ENCODE measurements around the gene HECA.
A peak's percentile ranks its signal among the peaks of the same experiment; 100 is the strongest.
"Not testable (repeated sequence)": the region's sequence is repeated elsewhere in the genome, so short reads cannot be mapped to it uniquely, and the experiment has no call there.

HECA gene

GRCh38 chr6:139134817-139135577, at the start of gene HECA:
Gene HECA, plus strand, starts transcription at chr6:139135080. Its CDS starts 317 bp downstream, at chr6:139135397.
- peak; percentile 100 for DNase-seq

GRCh38 chr6:139091826-139092225, 43.1 kb upstream of the HECA start:
- no peak for DNase-seq

GRCh38 chr6:139099984-139100383, 34.9 kb upstream of the HECA start:
- DNase-seq, result no peak

GRCh38 chr6:139107051-139107450, 27.8 kb upstream of the HECA start:
- DNase-seq, result no peak

GRCh38 chr6:139108378-139108777, 26.5 kb upstream of the HECA start:
- no peak for DNase-seq

DNA sequence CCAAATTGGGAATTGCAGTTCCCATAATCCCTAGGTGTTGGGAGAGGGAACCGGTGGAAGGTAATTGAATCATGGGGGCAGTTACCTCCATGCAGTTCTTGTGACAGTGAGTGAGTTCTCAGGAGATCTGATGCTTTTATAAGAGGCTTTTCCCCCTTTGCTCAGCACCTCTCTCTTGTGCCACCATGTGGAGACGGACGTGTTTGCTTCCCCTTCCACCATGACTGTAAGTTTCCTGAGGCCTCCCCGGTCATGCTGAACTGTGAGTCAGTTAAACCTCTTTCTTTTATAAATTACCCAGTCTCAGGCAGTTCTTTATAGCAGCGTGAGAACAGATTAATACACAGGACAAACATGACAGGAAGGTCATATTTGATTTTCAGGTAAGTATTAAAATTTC, 25.3 kb upstream of the HECA start:
- DNase-seq, result peak; percentile 44 to 54

DNA sequence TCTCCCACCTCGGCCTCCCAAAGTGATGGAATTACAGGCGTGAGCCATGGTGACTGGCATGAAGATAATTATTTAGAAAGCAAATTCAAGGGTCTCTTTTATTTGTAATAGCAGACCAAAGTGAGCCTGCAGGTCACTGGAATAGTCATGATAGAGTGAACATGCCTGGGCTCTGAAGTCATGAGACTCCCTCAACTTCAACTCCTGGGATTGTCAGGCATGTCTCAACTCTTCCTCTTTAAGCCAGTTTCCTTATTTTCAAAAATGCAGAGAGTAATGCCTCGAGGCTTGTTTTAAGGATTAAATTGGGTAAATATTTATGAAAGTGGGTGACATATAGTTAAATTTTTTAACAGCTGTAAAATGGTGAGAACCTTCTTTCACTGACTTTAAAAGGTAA, 22.7 kb upstream of the HECA start:
- DNase-seq, result no peak

DNA sequence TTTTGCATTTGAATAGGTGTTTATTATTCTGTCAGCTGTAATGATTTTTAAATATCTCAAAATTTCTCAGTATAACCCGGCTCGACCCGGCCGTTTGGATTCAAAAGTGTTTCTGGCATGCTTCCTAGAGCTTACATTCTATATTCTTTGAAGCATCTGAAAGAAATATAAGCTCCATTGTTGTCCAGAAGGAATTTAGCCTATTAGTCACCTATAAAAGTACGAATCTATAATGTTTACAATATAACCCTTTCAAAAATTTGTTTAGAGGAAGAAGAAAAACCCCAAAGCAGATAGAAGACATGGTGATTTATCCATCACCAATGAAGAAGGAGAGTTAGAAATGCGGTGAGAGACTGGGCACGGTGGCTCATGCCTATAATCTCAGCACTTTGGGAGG, 22.3 kb upstream of the HECA start:
- no peak for DNase-seq

DNA sequence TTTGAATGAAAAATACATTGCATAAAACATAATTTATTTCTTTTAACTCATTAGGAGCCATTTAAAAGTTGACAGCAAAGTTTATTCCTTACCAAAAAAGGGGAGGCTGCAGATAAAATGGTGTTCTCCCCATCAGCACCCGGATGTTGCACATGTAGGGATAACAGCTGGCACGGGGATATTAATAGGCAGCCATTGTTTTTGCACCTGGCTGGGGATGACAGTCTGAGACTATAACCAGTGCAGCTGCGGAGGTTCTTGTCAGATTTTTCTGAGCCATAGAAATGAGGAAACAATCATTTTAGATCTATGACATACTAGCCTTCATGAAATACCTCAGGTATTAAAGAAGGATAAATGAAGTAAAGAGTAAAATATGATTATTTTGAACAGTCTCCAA, 20.1 kb upstream of the HECA start:
- no peak for DNase-seq

DNA sequence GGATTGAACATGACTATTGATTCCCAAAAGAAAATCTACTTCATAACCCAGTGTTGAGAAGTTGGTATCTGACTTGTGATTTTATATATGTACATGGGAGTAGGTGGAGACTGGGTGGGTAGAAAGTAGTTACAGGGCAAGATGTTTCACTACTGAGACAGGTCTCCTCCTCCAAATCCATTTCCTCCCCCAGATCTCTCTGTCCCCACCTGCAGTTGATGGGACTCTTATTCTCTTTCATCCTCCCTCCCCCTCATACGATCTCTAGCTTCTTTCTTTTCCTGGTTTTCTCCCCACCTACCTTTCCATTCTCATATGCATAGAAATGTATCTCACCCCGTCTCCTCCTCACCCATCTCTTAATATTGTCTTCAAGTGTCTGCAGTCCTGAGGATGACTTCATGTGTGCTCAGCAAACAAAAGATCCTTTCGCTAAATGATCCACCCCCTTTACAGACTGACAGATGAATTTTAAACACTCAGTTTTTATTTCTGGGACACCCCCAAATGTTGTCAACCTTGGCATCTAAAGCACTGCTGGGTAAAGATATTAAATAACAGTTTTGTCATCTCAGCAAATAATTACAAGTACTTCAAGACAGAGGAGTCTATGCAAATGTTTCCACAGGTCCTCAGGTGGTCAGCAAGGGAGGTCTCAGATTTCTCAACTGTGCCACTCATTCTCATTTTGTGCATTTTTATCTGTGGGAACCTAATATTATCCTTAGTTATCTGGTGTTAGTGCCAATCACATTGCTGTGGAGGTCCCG, 18.7 kb upstream of the HECA start:
- DNase-seq, result no peak

DNA sequence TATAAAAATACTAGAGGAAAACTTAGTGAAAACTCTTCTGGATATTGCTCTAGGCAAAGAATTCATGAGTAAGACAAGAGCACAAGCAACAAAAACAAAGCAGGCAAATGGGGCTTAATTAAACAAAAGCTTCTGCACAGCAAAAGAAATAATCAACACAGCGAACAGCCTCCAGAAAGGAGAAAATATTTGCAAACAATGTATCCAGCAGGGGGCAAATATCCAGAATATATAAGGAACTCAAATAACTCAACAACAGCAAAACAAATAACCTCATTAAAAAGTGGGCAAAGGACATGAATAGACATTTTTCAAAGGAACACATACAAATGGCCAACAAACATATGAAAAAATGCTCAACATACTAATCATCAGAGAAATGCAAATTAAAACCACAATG, 17.1 kb upstream of the HECA start:
- DNase-seq, result no peak

- no peak for DNase-seq
Measured at GRCh38 chr6:139119552-139119951, 15.3 kb upstream of the HECA start.

- DNase-seq, result not testable (repeated sequence)
Measured at GRCh38 chr6:139122823-139123222, 12.1 kb upstream of the HECA start.

DNA sequence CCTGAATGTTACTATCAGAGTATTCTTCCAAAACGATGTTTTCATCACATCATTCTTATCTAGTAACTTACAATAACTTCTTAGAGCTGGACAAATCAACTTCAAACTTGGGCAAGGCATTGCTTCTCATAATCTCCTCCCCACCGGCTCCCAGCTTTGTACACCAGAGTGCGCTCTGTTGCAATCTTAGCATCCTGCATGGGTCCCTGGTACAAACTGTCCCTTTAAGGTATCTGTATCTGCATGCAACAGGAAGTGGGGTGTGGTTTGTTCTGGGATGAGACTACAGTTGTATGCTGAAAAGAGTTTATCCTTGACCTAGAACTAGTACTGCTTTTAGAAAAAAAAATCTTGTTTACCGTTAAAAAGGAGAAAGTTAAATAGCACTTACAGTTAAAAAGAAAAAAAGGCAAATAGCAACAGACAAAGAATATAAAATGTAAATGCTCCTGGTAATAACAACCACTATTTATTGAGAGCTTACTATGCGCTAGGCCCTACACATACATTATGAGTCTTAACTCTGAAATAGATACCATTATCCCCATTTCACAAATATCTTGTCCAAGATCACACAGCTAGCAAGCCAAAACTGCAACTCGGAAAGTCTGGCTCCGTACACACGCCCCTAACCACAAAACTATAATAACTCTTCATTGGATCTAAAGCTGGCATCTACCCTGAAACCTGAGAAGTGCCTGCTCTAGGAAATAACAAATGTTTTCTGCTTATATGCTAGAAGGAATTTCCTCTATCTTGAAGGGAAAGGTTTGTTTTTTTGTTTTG, 9.8 kb upstream of the HECA start:
- peak; percentile 77 to 81 for DNase-seq

GRCh38 chr6:139126255-139126654, 8.6 kb upstream of the HECA start:
- DNase-seq, result peak in 1 of 2 experiments; percentile 44

DNA sequence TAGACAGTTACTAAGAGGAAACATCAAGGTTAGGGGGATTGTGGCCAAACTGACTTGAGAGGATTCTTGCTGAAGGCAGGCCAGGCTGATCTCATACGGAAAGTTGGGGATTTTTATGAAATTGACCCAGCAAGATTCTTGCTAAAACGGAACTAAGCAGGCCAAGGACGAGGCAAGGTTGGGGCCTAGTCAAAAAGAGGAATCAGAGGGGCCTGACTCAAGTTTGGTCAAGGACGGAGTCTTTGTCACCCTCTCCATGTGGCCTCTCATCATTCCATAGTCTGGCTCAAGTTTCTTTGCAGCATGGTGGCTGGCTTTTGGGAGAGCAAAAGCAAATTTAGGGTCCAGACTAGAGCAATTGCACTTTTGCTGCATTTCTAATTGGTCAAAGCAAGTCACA, 7.9 kb upstream of the HECA start:
- DNase-seq, result no peak

GRCh38 chr6:139129284-139129683, 5.6 kb upstream of the HECA start:
- DNase-seq, result no peak

DNA sequence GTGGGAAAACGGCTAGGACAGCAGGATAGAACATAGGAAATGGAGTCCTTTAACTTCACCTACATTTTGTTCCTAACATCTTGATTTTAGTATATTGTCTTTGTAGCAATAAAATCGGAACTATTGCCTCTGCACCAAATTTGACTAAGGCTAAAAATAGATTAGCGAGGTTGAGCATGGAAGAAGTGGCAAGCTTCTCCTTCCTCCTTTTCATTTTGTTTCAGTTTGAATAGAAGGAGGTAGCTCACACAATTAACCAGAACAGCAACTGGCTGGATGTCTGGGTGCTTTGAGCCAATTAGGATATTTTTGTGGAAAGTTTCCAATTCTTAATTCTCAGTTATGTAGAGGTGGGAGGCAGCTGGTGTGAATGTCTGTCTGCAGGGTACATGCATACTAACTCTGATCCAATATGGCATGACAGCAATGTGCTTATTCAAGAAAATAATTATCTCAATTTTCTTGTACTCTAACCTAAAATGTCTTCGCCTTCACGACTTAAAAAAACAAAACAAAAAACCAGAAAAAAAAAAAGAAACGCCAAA, 3.1 kb upstream of the HECA start:
- DNase-seq, result no peak

DNA sequence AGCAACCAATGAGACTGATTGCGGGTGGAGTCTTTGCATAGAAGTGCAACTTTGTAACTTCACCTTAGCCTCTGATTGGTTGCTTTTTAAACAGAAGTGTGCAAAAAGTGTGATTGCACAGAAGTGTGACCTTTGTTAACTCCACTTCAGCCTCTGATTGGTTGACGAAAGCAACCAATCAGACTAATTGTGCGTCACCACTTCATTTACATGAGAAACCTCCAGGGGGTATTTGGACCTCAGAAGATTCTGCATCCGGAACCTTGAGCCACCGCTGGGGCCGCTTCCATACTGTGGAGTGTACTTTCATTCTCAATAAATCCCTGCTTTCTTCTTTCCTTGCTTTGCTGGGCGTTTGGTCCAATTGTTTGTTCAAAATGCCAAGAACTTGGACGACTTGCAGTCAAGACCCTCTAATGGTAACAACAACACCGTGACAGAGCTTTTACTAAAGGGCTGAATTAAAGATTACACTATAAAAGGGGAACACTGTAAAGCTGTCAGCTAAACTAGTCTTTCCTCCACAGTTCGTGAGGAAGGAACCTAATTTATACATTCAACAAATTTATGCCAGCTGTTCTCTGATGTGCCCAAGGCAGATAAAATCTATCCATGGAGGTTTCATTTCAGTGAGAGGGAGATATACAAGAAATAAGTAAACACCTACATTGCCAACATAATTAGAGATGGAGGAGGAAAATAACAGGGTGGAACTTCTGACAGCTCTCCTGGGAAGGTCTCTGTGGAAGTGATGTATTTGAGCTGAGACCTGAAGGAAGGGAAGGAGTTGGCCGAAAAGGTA, 1.4 kb upstream of the HECA start:
- no peak for DNase-seq

DNA sequence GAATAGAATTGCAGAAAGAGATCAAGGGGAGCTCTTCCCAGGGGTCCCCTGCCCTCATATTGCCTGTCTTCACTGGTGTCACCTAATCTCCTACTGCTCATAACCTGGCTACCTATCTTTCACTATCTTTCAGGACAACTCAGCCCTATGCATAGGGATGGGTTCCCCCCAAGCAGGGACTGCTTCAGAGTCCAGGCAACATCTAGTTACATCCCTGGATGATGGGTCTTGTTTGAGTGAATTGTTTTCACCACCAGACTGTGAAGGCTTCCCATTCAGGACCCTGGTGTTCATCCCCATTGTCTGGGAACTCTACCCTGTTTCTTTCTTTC, 850 bp upstream of the HECA start:
- no peak for DNase-seq

DNA sequence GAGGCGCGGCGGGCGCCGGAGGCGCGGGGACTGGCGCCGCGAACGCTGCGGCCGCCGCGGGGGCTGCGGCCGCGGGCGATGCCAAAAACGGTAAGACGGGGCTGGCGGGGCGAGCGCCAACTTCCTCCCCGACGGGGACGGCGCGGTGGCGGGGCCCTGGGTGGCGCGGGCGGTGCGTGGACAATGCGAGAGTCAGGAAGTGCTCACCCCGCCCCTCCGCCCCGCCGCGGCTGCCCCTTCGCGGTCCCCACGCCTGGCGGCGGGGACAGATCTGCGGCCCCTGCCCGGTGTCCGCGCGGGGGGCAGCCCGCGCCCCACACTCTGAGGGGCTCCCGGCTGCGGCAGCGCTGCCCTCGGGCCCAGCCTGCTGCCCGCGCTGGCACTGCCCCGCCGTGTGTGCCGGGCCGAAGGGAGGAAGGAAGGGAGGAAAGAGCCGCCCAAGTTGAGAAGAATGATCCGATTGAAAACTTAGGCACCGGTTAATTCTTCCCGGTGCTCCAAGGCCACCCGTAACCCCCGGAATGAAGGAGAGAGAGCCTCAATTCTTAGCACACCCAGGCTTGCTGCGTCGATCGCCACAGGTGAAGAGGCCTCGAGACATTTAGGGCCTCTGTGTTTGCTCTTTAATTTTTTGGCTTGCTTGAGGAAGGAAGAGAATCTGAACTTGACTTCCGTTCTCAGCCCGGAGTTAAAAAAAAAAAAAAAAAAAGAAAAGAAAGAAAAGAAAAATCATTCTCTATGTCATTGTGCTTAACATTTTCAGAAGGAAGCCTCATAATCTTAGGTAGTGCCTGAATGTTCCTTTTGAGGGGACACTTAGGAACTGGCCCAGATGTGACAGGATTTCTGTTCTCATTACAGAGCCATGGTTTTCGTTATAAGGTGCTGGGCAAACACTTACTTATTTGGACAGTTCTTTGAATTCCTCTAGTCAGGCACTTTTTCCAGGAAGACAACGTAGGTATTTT, 982 bp downstream of the HECA start:
- peak; percentile 72 for DNase-seq

All from activated T-cell treated with anti-CD3 and anti-CD28 coated beads, Interleukin-2, amount 50 U/mL, for 48 hours (primary cell).